Gastrocnemius medialis (tissue), 4 donors: ENCODE data around the gene QSER1. TPM values are rescaled to one million over a fixed set of nuclear protein-coding genes. Genes with fewer than 3 reads are reported as not detected.

Experiments
- ATAC-seq, 2 donors: fragments of 150-250 bp; one replicate each; pipeline ENCODE4 v1.9.1; 2016
- DNase-seq, 2 donors: peaks; one replicate each; pipeline ENCODE4 v3.0.0-alpha.2; 2019
- H3K27ac ChIP-seq, 4 donors: fragments of 200-600 bp; sonication (generic); 1 replicate in 1 of 4; 2 replicates in 3 of 4; pipeline ENCODE4 v1.5.1; 2016 to 2018; ENCODE audit warnings: mild to moderate bottlenecking in 2 of 4, moderate library complexity in 1 of 4
- H3K27me3 ChIP-seq, 3 donors: fragments of 200-600 bp; sonication (generic) in 2 of 3; 1 replicate in 1 of 3; 2 replicates in 2 of 3; pipeline versions ENCODE4 v1.5.1 to v1.6.0; 2016 to 2019; ENCODE audit warnings: mild to moderate bottlenecking in 1 of 3, moderate library complexity in 1 of 3
- H3K36me3 ChIP-seq, 2 donors: fragments of 200-600 bp; sonication (generic) in 1 of 2; one replicate each; pipeline ENCODE4 v1.5.1; 2017 to 2018
- H3K4me1 ChIP-seq, 2 donors: fragments of 200-600 bp; sonication (generic) in 1 of 2; one replicate each; pipeline ENCODE4 v1.5.1; 2016 to 2017; ENCODE audit warnings: mild to moderate bottlenecking in 2 of 2
- H3K4me3 ChIP-seq, 4 donors: fragments of 200-600 bp; sonication (generic) in 3 of 4; 1 replicate in 1 of 4; 2 replicates in 3 of 4; pipeline ENCODE4 v1.5.1; 2016 to 2019; ENCODE audit warnings: mild to moderate bottlenecking in 2 of 4
- H3K9me3 ChIP-seq, 3 donors: fragments of 200-600 bp; sonication (generic) in 2 of 3; 1 replicate in 1 of 3; 2 replicates in 2 of 3; pipeline ENCODE4 v1.5.1; 2016 to 2019
- CTCF ChIP-seq, 5 experiments: fragments of 450-650 bp in 3 of 5; fragments of 200-600 bp in 2 of 5; sonication (generic) in 2 of 5; IDR thresholded peaks in 4 of 5; conservative IDR thresholded peaks in 1 of 5; 1 replicate in 4 of 5; 2 replicates in 1 of 5; pipeline ENCODE4 v1.5.1; 2016 to 2019; ENCODE audit warnings: antibody characterized with exemption in 5 of 5, mild to moderate bottlenecking in 3 of 5, moderate library complexity in 3 of 5
- POLR2A ChIP-seq, 2 donors: fragments of 450-650 bp; IDR thresholded peaks; one replicate each; pipeline ENCODE4 v1.6.1; 2017; ENCODE audit warnings: antibody characterized with exemption in 2 of 2, mild to moderate bottlenecking in 2 of 2, moderate library complexity in 2 of 2
- in situ Hi-C, 4 donors: fragments of 200-750 bp; cut with MboI; loops; one replicate each; pipeline versions ENCODE4 v1.15.0 to v1.8.0; 2017; ENCODE audit warnings: low sequenced_read_pairs in 4 of 4
- intact Hi-C: fragments of 100-400 bp; cut with DNase I; formaldehyde crosslinking; loops from one replicate; pipeline ENCODE4 v1.15.1; 2023; ENCODE audit warnings: low total_unique reads
- total RNA-seq, 4 donors: library from RNA; depleted of rRNA; stranded (reverse); fragments of >200 nt; gene quantifications; one replicate each; pipeline versions ENCODE4 v1.1.0 to v1.2.3, GENCODE V29; 2016

QSER1 gene
- total RNA-seq, 4 donors from 2014 or later: 7.5 to 17.2 (median 13.1) TPM

GRCh38 chr11:32939046-32939445 is 46.4 kb downstream of the QSER1 start:
- Histone ChIP-seq H3K9me3 (no peaks in the 10 kb centered on the region), H3K4me3 (no peak overlapping the region), H3K4me1 (no peaks in the 10 kb centered on the region), H3K27ac (no peak overlapping the region), H3K27me3 (no peaks in the 10 kb centered on the region), H3K36me3 (peaks cover 0 to 37% of the 10 kb centered on the region in 2 donors)
- no peak for DNase-seq
- in situ Hi-C loops (no loop called here), intact Hi-C loops (no loop called here)
- TF ChIP-seq POLR2A (IDR thresholded peaks at IDR 0.05) (no peak), CTCF (IDR thresholded peaks at IDR 0.05 in 4 of 5, conservative IDR thresholded peaks at IDR 0.05 in 1 of 5) (no peak)
- ATAC-seq: no peak

- Histone ChIP-seq H3K4me1 (no peaks in the 10 kb centered on the region), H3K4me3 (no peak overlapping the region), H3K9me3 (no peaks in the 10 kb centered on the region), H3K27ac (no peak overlapping the region), H3K36me3 (peaks cover 0 to 30% of the 10 kb centered on the region in 2 donors), H3K27me3 (no peaks in the 10 kb centered on the region)
- in situ Hi-C loops (no loop called here), intact Hi-C loops (no loop called here)
- TF ChIP-seq CTCF (IDR thresholded peaks at IDR 0.05 in 4 of 5, conservative IDR thresholded peaks at IDR 0.05 in 1 of 5): no peak
- no peak for TF ChIP-seq POLR2A (IDR thresholded peaks at IDR 0.05)
- DNase-seq (no peak), ATAC-seq (no peak)
Observed at GRCh38 chr11:32939866-32940265, 47.3 kb downstream of the QSER1 start.

GRCh38 chr11:32940865-32941264 is 48.3 kb downstream of the QSER1 start:
- Histone ChIP-seq H3K27ac (no peak overlapping the region), H3K4me3 (no peak overlapping the region), H3K27me3 (no peaks in the 10 kb centered on the region), H3K36me3 (peaks cover 0 to 20% of the 10 kb centered on the region in 2 donors), H3K4me1 (no peaks in the 10 kb centered on the region), H3K9me3 (no peaks in the 10 kb centered on the region)
- intact Hi-C loops: no loop called here
- TF ChIP-seq POLR2A (IDR thresholded peaks at IDR 0.05) (no peak), CTCF (IDR thresholded peaks at IDR 0.05 in 4 of 5, conservative IDR thresholded peaks at IDR 0.05 in 1 of 5) (no peak)
- DNase-seq (no peak), ATAC-seq (no peak)
- in situ Hi-C loops: no loop called here

- TF ChIP-seq POLR2A (IDR thresholded peaks at IDR 0.05) (no peak), CTCF (IDR thresholded peaks at IDR 0.05 in 4 of 5, conservative IDR thresholded peaks at IDR 0.05 in 1 of 5) (no peak)
- DNase-seq (no peak), ATAC-seq (no peak)
- no peaks in the 10 kb centered on the region for H3K4me1 ChIP-seq
- intact Hi-C loops (no loop called here), in situ Hi-C loops (no loop called here)
- no peaks in the 10 kb centered on the region for H3K36me3 ChIP-seq
- H3K9me3 ChIP-seq: no peaks in the 10 kb centered on the region
- H3K27ac ChIP-seq: no peak overlapping the region
- H3K27me3 ChIP-seq: no peaks in the 10 kb centered on the region
- no peak overlapping the region for H3K4me3 ChIP-seq
Observed at GRCh38 chr11:32947978-32948377, 55.4 kb downstream of the QSER1 start.

GRCh38 chr11:32949739-32950138 is 57.1 kb downstream of the QSER1 start:
- Histone ChIP-seq H3K27me3 (no peaks in the 10 kb centered on the region), H3K27ac (no peak overlapping the region), H3K4me1 (no peaks in the 10 kb centered on the region), H3K9me3 (no peaks in the 10 kb centered on the region), H3K4me3 (no peak overlapping the region), H3K36me3 (no peaks in the 10 kb centered on the region)
- in situ Hi-C loops: loop anchor here in 1 of 4 donors (10.0 kb wide), 1 partner anchor 115 kb away; no protein-coding TSS in a partner anchor
- no peak for DNase-seq
- no peak for ATAC-seq
- TF ChIP-seq CTCF (IDR thresholded peaks at IDR 0.05 in 4 of 5, conservative IDR thresholded peaks at IDR 0.05 in 1 of 5): no peak
- no peak for TF ChIP-seq POLR2A (IDR thresholded peaks at IDR 0.05)
- intact Hi-C loops: no loop called here
